GM10266 (cell line): ENCODE results near the gene GPS1.

Experiments used
- DNase-seq: peaks from one replicate; pipeline ENCODE4 v3.0.0; 2012; ENCODE audit errors: extremely low spot score
- CTCF ChIP-seq: IDR thresholded peaks from 2 replicates; pipeline ENCODE4 v1.5.1; 2012; ENCODE audit warnings: mild to moderate bottlenecking, low read depth; ENCODE audit not compliant: control insufficient read depth, insufficient read depth; ENCODE audit errors: missing control alignments

GPS1 gene

GRCh38 chr17:82011617-82012187, 40.0 kb upstream of the GPS1 start:
- TF ChIP-seq CTCF = no peak

GRCh38 chr17:82012261-82012639, 39.4 kb upstream of the GPS1 start:
- TF ChIP-seq CTCF = no peak
- DNase-seq = no peak

More at GRCh38 chr17:82011617-82012187, 40.0 kb upstream of the GPS1 start:
- no peak for DNase-seq

GRCh38 chr17:82012640-82013295, 38.9 kb upstream of the GPS1 start:
- no peak for TF ChIP-seq CTCF
- DNase-seq = no peak

- no peak for TF ChIP-seq CTCF
- no peak for DNase-seq
Observed at GRCh38 chr17:82013341-82013740, 38.4 kb upstream of the GPS1 start.

- no peak for TF ChIP-seq CTCF
Observed at GRCh38 chr17:82013772-82014321, 37.9 kb upstream of the GPS1 start.

GRCh38 chr17:82014432-82014831, 37.3 kb upstream of the GPS1 start:
- no peak for TF ChIP-seq CTCF

More at GRCh38 chr17:82013772-82014321, 37.9 kb upstream of the GPS1 start:
- DNase-seq = no peak

GRCh38 chr17:82014971-82015310, 36.8 kb upstream of the GPS1 start:
- DNase-seq = no peak
- no peak for TF ChIP-seq CTCF

More at GRCh38 chr17:82014432-82014831, 37.3 kb upstream of the GPS1 start:
- DNase-seq = no peak
